Activated T-helper 2 cell treated with anti-CD3 and anti-CD28 coated beads, Interferon-gamma antibody, Interleukin-2, Interleukin-4, amounts not matched to agents 10 μg/mL and 5 μg/mL and 100 μg/mL, durations not matched to agents 14 hours and 24 hours and 36 hours (primary cell): ENCODE data around the gene DDX1. TPM values are rescaled to one million over a fixed set of nuclear protein-coding genes. Genes with fewer than 3 reads are reported as not detected.
"Not testable (repeated sequence)": the region's sequence is repeated elsewhere in the genome, so short reads cannot be mapped to it uniquely, and the experiment has no call there.

Experiments
- DNase-seq: peaks from one replicate; pipeline ENCODE4 v3.0.0; 2021; ENCODE audit warnings: low spot score
- H3K27ac Mint-ChIP-seq: one replicate; pipeline ENCODE4 v1.8.0; 2021; ENCODE audit warnings: mixed read lengths
- H3K27me3 Mint-ChIP-seq: one replicate; pipeline ENCODE4 v1.8.0; 2021; ENCODE audit warnings: low read depth, mixed read lengths
- H3K36me3 Mint-ChIP-seq: one replicate; pipeline ENCODE4 v1.8.0; 2021; ENCODE audit warnings: low read depth, mixed read lengths
- H3K4me1 Mint-ChIP-seq: one replicate; pipeline ENCODE4 v1.8.0; 2021; ENCODE audit warnings: low read depth, mixed read lengths
- H3K4me3 Mint-ChIP-seq: one replicate; pipeline ENCODE4 v1.8.0; 2021; ENCODE audit warnings: low read depth, mild to moderate bottlenecking, moderate library complexity, mixed read lengths
- H3K9me3 Mint-ChIP-seq: one replicate; pipeline ENCODE4 v1.8.0; 2021; ENCODE audit warnings: mixed read lengths
- intact Hi-C: fragments of 100-400 bp; cut with micrococcal nuclease; formaldehyde crosslinking; loops from one replicate; pipeline ENCODE4 v1.15.1; 2023
- total RNA-seq: library from RNA; stranded (reverse); gene quantifications from 2 replicates; pipeline ENCODE4 v1.2.3, GENCODE V29; 2022

The DDX1 gene
- total RNA-seq, 1 donor from 2014 or later: 111 TPM

GRCh38 chr2:15617778-15618448 lies 26.2 kb downstream of the DDX1 start:
- Mint-ChIP-seq H3K36me3 (peaks cover 59% of the 10 kb centered on the region), H3K27ac (no peak overlapping the region), H3K4me1 (peaks cover 5% of the 10 kb centered on the region), H3K4me3 (no peak overlapping the region), H3K9me3 (no peaks in the 10 kb centered on the region), H3K27me3 (no peaks in the 10 kb centered on the region)
- intact Hi-C loops: no loop called here
- no peak for DNase-seq

GRCh38 chr2:15618449-15618855 lies 26.8 kb downstream of the DDX1 start:
- peaks cover 60% of the 10 kb centered on the region for H3K36me3 Mint-ChIP-seq
- no peak overlapping the region for H3K27ac Mint-ChIP-seq
- DNase-seq: no peak
- peaks cover 4% of the 10 kb centered on the region for H3K4me1 Mint-ChIP-seq
- H3K27me3 Mint-ChIP-seq: no peaks in the 10 kb centered on the region
- H3K4me3 Mint-ChIP-seq: no peak overlapping the region
- intact Hi-C loops: no loop called here
- peaks cover 4% of the 10 kb centered on the region for H3K9me3 Mint-ChIP-seq

- no peak for DNase-seq
- Mint-ChIP-seq H3K4me3 (no peak overlapping the region), H3K36me3 (peaks cover 64% of the 10 kb centered on the region), H3K9me3 (peaks cover 10% of the 10 kb centered on the region), H3K27me3 (no peaks in the 10 kb centered on the region), H3K27ac (no peak overlapping the region), H3K4me1 (peaks cover 3% of the 10 kb centered on the region)
- intact Hi-C loops: no loop called here
Measured at GRCh38 chr2:15619076-15619475, 27.4 kb downstream of the DDX1 start.

- no peak for DNase-seq
- Mint-ChIP-seq H3K36me3 (peaks cover 66% of the 10 kb centered on the region), H3K27ac (no peak overlapping the region), H3K4me3 (no peak overlapping the region), H3K27me3 (no peaks in the 10 kb centered on the region), H3K9me3 (peaks cover 14% of the 10 kb centered on the region), H3K4me1 (peaks cover 3% of the 10 kb centered on the region)
- intact Hi-C loops: no loop called here
Measured at GRCh38 chr2:15619510-15619909, 27.8 kb downstream of the DDX1 start.

GRCh38 chr2:15619938-15620337 lies 28.3 kb downstream of the DDX1 start:
- H3K27ac Mint-ChIP-seq: no peak overlapping the region
- intact Hi-C loops: no loop called here
- H3K27me3 Mint-ChIP-seq: no peaks in the 10 kb centered on the region
- peaks cover 14% of the 10 kb centered on the region for H3K9me3 Mint-ChIP-seq
- peaks cover 3% of the 10 kb centered on the region for H3K4me1 Mint-ChIP-seq
- no peak for DNase-seq
- H3K36me3 Mint-ChIP-seq: peaks cover 66% of the 10 kb centered on the region
- no peak overlapping the region for H3K4me3 Mint-ChIP-seq

- Mint-ChIP-seq H3K36me3 (peaks cover 66% of the 10 kb centered on the region), H3K4me3 (no peak overlapping the region), H3K27me3 (no peaks in the 10 kb centered on the region), H3K27ac (no peak overlapping the region), H3K4me1 (peaks cover 1% of the 10 kb centered on the region), H3K9me3 (peaks cover 14% of the 10 kb centered on the region)
- intact Hi-C loops: no loop called here
- no peak for DNase-seq
Measured at GRCh38 chr2:15620340-15620739, 28.7 kb downstream of the DDX1 start.

- no peaks in the 10 kb centered on the region for H3K27me3 Mint-ChIP-seq
- no peak for DNase-seq
- H3K4me1 Mint-ChIP-seq: no peaks in the 10 kb centered on the region
- intact Hi-C loops: no loop called here
- H3K36me3 Mint-ChIP-seq: peaks cover 69% of the 10 kb centered on the region
- H3K9me3 Mint-ChIP-seq: peaks cover 14% of the 10 kb centered on the region
- no peak overlapping the region for H3K27ac Mint-ChIP-seq
- H3K4me3 Mint-ChIP-seq: no peak overlapping the region
Measured at GRCh38 chr2:15620857-15621471, 29.3 kb downstream of the DDX1 start.

- H3K4me1 Mint-ChIP-seq, H3K4me3 Mint-ChIP-seq, DNase-seq, H3K27me3 Mint-ChIP-seq, H3K27ac Mint-ChIP-seq, intact Hi-C loops: not testable (repeated sequence)
- H3K9me3 Mint-ChIP-seq: peaks cover 14% of the 10 kb centered on the region
- H3K36me3 Mint-ChIP-seq: peaks cover 66% of the 10 kb centered on the region
Measured at GRCh38 chr2:15621472-15621870, 29.8 kb downstream of the DDX1 start.

- H3K27me3 Mint-ChIP-seq: no peaks in the 10 kb centered on the region
- H3K27ac Mint-ChIP-seq: no peak overlapping the region
- no peaks in the 10 kb centered on the region for H3K4me1 Mint-ChIP-seq
- H3K4me3 Mint-ChIP-seq: no peak overlapping the region
- peaks cover 14% of the 10 kb centered on the region for H3K9me3 Mint-ChIP-seq
- H3K36me3 Mint-ChIP-seq: peaks cover 69% of the 10 kb centered on the region
- no peak for DNase-seq
- intact Hi-C loops: no loop called here
Measured at GRCh38 chr2:15622214-15622613, 30.5 kb downstream of the DDX1 start.

GRCh38 chr2:15622614-15623480 lies 31.2 kb downstream of the DDX1 start:
- Mint-ChIP-seq H3K9me3 (peaks cover 14% of the 10 kb centered on the region), H3K27me3 (no peaks in the 10 kb centered on the region), H3K27ac (no peak overlapping the region), H3K36me3 (peaks cover 74% of the 10 kb centered on the region), H3K4me3 (no peak overlapping the region), H3K4me1 (no peaks in the 10 kb centered on the region)
- DNase-seq: no peak
- intact Hi-C loops: no loop called here

- peaks cover 14% of the 10 kb centered on the region for H3K9me3 Mint-ChIP-seq
- H3K27me3 Mint-ChIP-seq: no peaks in the 10 kb centered on the region
- intact Hi-C loops: no loop called here
- peaks cover 78% of the 10 kb centered on the region for H3K36me3 Mint-ChIP-seq
- no peak for DNase-seq
- H3K27ac Mint-ChIP-seq: no peak overlapping the region
- H3K4me3 Mint-ChIP-seq: no peak overlapping the region
- no peaks in the 10 kb centered on the region for H3K4me1 Mint-ChIP-seq
Measured at GRCh38 chr2:15623481-15623796, 31.8 kb downstream of the DDX1 start.

- no peak for DNase-seq
- intact Hi-C loops: no loop called here
- Mint-ChIP-seq H3K36me3 (peaks cover 83% of the 10 kb centered on the region), H3K27me3 (no peaks in the 10 kb centered on the region), H3K9me3 (peaks cover 14% of the 10 kb centered on the region), H3K4me3 (no peak overlapping the region), H3K27ac (no peak overlapping the region), H3K4me1 (no peaks in the 10 kb centered on the region)
Measured at GRCh38 chr2:15623898-15624541, 32.4 kb downstream of the DDX1 start.

- H3K36me3 Mint-ChIP-seq: peaks cover 83% of the 10 kb centered on the region
- no peak for DNase-seq
- H3K27me3 Mint-ChIP-seq: no peaks in the 10 kb centered on the region
- H3K4me3 Mint-ChIP-seq: no peak overlapping the region
- H3K4me1 Mint-ChIP-seq: no peaks in the 10 kb centered on the region
- intact Hi-C loops: no loop called here
- H3K27ac Mint-ChIP-seq: no peak overlapping the region
- H3K9me3 Mint-ChIP-seq: peaks cover 14% of the 10 kb centered on the region
Measured at GRCh38 chr2:15624903-15625302, 33.2 kb downstream of the DDX1 start.
